Natural killer cell (primary cell): Measurements from ENCODE around the gene PITPNB. TPM values are rescaled to one million over a fixed set of nuclear protein-coding genes. Genes with fewer than 3 reads are reported as not detected.

Source experiments
- ATAC-seq, 3 donors: fragments of 150-1000 bp in 2 of 3; fragments of 200-7000 bp in 1 of 3; cut with Tn5 transposase; 1 replicate in 1 of 3; 2 replicates in 2 of 3; pipeline ENCODE4 v1.10.0; 2021; ENCODE audit warnings: mild to moderate bottlenecking in 2 of 3, moderate library complexity in 2 of 3
- DNase-seq, 2 donors: peaks; one replicate each; pipeline versions ENCODE4 v3.0.0 to v3.0.0-alpha.2; 2013 to 2021; ENCODE audit warnings: mixed read lengths in 1 of 2
- H3K27ac ChIP-seq: one replicate; pipeline ENCODE4 v1.5.1; 2013; ENCODE audit warnings: mild to moderate bottlenecking, low read length
- H3K27me3 ChIP-seq: one replicate; pipeline ENCODE4 v1.6.1; 2013; ENCODE audit warnings: low read length; ENCODE audit not compliant: control insufficient read depth, insufficient read depth
- H3K36me3 ChIP-seq: one replicate; pipeline ENCODE4 v1.6.1; 2013; ENCODE audit warnings: low read length; ENCODE audit not compliant: control insufficient read depth, insufficient read depth
- H3K4me1 ChIP-seq: one replicate; pipeline ENCODE4 v1.6.1; 2013; ENCODE audit warnings: low read length; ENCODE audit not compliant: control insufficient read depth, insufficient read depth
- H3K4me3 ChIP-seq: one replicate; pipeline ENCODE4 v1.5.1; 2013; ENCODE audit warnings: low read length
- H3K9me3 ChIP-seq: one replicate; pipeline ENCODE4 v1.6.1; 2013; ENCODE audit warnings: low read length; ENCODE audit not compliant: control insufficient read depth, insufficient read depth
- H3K27ac Mint-ChIP-seq, 2 donors: one replicate each; pipeline ENCODE4 v1.8.0; 2022; ENCODE audit warnings: mild to moderate bottlenecking in 2 of 2, mixed read lengths in 2 of 2, moderate library complexity in 1 of 2
- H3K27me3 Mint-ChIP-seq, 2 donors: one replicate each; pipeline ENCODE4 v1.8.0; 2022; ENCODE audit warnings: low read depth in 2 of 2, mixed read lengths in 2 of 2
- H3K36me3 Mint-ChIP-seq: one replicate; pipeline ENCODE4 v1.8.0; 2022; ENCODE audit warnings: mixed read lengths
- H3K4me1 Mint-ChIP-seq, 2 donors: one replicate each; pipeline ENCODE4 v1.8.0; 2022; ENCODE audit warnings: mixed read lengths in 2 of 2
- H3K4me3 Mint-ChIP-seq: one replicate; pipeline ENCODE4 v1.8.0; 2022; ENCODE audit warnings: mild to moderate bottlenecking, moderate library complexity, mixed read lengths
- H3K9me3 Mint-ChIP-seq, 2 donors: one replicate each; pipeline ENCODE4 v1.8.0; 2022; ENCODE audit warnings: mixed read lengths in 2 of 2
- WGBS: methylation state at CpG from one replicate; pipeline ENCODE4 v1.1.7; 2013; ENCODE audit warnings: missing lambda C conversion rate; ENCODE audit not compliant: insufficient coverage; 5-methylcytosine and 5-hydroxymethylcytosine counted together
- intact Hi-C: fragments of 100-400 bp; cut with micrococcal nuclease; formaldehyde crosslinking; loops from one replicate; pipeline ENCODE4 v1.14.2; 2022
- total RNA-seq, 4 donors: library from RNA; stranded (reverse); fragments of 120-200 nt in 1 of 4; gene quantifications; one replicate each; pipeline versions ENCODE4 v1.2.3 to v1.2.4, GENCODE V29; 2013 to 2022
- TF ChIP-seq, protein P1 (sequence below): fragments of 200-600 bp; IDR thresholded peaks from one replicate; pipeline ENCODE4 v1.8.0; 2022; ENCODE audit warnings: antibody characterized with exemption

PITPNB gene
- total RNA-seq, 3 donors from 2014 or later (not counting 1 experiment from before 2014, with no cell fraction given) = 58.4 to 77.7 (median 65.1) TPM

DNA sequence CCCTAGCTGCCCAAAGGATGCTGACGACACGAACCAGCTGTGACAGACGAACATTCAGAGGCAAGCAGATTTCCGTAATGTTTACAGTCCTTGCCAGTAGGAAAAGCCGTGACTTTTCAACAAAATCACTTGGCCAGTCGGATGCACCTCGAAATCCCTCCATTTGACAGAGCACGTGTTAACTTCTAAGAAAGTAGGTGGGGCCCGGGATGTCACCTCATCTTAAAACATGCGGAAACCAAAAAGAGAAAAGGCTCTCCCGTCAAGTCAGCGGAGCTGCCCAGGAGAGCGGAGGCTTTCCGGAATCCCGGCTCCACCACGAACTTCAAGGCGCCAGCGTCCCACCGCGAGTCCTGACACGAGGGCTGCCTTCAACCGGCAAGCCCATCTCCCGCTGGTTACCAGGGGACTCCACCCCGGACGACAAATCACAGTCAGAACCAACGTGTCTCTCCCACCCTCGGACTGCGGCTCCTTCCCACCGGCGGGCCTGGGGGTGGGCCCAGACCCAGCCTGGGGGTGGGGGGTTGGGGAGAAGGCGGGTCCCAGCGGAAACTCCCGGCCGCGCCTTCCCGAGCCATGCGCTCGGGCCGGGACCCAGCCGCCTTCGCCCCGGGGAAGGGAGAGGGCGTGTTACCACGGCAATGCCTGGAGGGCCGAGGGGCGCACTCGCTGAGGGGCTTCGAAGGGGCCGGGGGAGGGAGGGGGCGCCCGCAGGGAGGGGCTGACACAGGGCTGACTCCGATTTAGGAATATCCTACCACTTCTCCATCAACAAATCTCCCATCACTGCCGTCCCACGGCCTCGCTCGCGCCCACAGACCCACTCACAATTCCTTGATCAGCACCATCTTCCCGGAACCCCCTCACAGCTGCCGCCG, 475 bp downstream of the PITPNB start:
- ATAC-seq = peak; percentile 12 to 18 (median 13)
- no peaks in the 10 kb centered on the region for H3K27me3 Mint-ChIP-seq
- TF ChIP-seq, protein P1, sequence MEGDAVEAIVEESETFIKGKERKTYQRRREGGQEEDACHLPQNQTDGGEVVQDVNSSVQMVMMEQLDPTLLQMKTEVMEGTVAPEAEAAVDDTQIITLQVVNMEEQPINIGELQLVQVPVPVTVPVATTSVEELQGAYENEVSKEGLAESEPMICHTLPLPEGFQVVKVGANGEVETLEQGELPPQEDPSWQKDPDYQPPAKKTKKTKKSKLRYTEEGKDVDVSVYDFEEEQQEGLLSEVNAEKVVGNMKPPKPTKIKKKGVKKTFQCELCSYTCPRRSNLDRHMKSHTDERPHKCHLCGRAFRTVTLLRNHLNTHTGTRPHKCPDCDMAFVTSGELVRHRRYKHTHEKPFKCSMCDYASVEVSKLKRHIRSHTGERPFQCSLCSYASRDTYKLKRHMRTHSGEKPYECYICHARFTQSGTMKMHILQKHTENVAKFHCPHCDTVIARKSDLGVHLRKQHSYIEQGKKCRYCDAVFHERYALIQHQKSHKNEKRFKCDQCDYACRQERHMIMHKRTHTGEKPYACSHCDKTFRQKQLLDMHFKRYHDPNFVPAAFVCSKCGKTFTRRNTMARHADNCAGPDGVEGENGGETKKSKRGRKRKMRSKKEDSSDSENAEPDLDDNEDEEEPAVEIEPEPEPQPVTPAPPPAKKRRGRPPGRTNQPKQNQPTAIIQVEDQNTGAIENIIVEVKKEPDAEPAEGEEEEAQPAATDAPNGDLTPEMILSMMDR = no peak
- no peaks in the 10 kb centered on the region for H3K9me3 Mint-ChIP-seq
- H3K4me1 ChIP-seq = peaks cover 19% of the 10 kb centered on the region
- H3K27ac ChIP-seq = peak overlapping the region; percentile 87
- H3K27me3 ChIP-seq = no peaks in the 10 kb centered on the region
- H3K27ac Mint-ChIP-seq = peak overlapping the region; percentile 96 to 99
- peak overlapping the region; percentile 96 for H3K4me3 Mint-ChIP-seq
- no peaks in the 10 kb centered on the region for H3K9me3 ChIP-seq
- no peaks in the 10 kb centered on the region for H3K36me3 ChIP-seq
- intact Hi-C loops = loop anchor here (10.0 kb wide), 1 partner anchor 1346 kb away; the partner anchor contains the start of genes EWSR1 and RHBDD3
- WGBS = under 1% methylated on average over 60 of the region's 60 CpGs
- H3K4me3 ChIP-seq = peak overlapping the region; percentile 83
- no peaks in the 10 kb centered on the region for H3K36me3 Mint-ChIP-seq
- DNase-seq = peak; percentile 42 to 67
- peaks cover 51 to 64% of the 10 kb centered on the region in 2 donors for H3K4me1 Mint-ChIP-seq

DNA sequence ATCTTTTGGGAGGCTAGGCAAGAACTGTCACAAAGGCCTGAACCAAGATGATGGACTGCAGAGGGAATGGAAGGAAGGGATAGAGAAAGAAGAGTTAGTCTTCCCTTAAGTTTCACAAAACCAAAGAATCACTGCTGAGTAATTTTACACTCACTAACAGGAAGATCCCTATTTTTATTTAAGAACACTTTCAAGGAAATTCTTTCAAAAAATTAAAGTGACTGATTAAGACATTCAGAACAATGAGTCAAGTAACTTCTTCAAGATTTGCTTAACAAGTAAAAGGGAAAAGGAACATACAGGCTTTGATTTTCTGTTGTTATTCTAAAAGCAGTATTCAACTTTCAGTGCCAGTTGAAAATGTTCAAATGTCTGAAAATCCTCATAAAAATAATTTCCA, 3.1 kb downstream of the PITPNB start:
- ATAC-seq (no peak), DNase-seq (no peak)
- no peak overlapping the region for H3K27ac ChIP-seq
- intact Hi-C loops = loop anchor here (10.0 kb wide), 1 partner anchor 1349 kb away; the partner anchor contains the start of genes EWSR1 and RHBDD3
- no peaks in the 10 kb centered on the region for H3K27me3 ChIP-seq
- peaks cover 19% of the 10 kb centered on the region for H3K4me1 ChIP-seq
- peaks cover 2% of the 10 kb centered on the region for H3K36me3 ChIP-seq
- Mint-ChIP-seq H3K27ac (peak overlapping the region in 1 of 2 donors; percentile 38), H3K36me3 (no peaks in the 10 kb centered on the region), H3K9me3 (no peaks in the 10 kb centered on the region), H3K4me3 (peak overlapping the region; percentile 10), H3K27me3 (no peaks in the 10 kb centered on the region), H3K4me1 (peaks cover 61 to 68% of the 10 kb centered on the region in 2 donors)
- TF ChIP-seq, protein P1 = no peak
- no peak overlapping the region for H3K4me3 ChIP-seq
- H3K9me3 ChIP-seq = no peaks in the 10 kb centered on the region

DNA sequence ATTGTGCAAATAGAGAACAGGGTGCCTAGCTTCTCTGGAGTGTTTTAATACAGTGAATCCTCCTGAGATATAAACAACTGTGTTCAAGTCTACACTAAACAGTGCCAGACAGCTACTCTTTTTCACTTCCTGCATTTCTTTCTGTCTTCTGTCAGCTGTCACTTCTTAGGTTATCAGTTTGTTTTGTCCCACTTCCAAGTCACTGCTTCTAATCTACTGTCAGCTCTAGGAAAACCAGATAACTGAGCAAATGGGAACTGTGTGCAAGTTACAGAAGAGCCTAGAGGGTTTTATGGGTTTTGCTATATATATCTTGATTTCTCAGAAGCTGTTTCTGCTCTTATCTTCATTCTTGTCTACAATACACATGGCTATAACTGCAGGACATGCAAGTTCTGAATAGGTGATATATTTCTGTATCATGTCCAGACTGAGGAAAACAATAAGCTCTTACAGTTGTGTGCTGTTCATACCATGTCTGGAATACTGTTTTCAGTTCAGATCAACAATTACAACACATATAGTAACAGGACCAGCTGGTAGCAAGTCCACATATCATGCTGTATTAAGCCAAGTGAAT, 5.8 kb downstream of the PITPNB start:
- H3K9me3 Mint-ChIP-seq = no peaks in the 10 kb centered on the region
- H3K27me3 ChIP-seq = no peaks in the 10 kb centered on the region
- H3K4me1 ChIP-seq = peaks cover 6% of the 10 kb centered on the region
- TF ChIP-seq, protein P1 = no peak
- H3K36me3 ChIP-seq = peaks cover 19% of the 10 kb centered on the region
- H3K36me3 Mint-ChIP-seq = no peaks in the 10 kb centered on the region
- no peaks in the 10 kb centered on the region for H3K9me3 ChIP-seq
- H3K4me3 ChIP-seq = no peak overlapping the region
- H3K27ac Mint-ChIP-seq = peak overlapping the region; percentile 9 to 50
- no peak overlapping the region for H3K4me3 Mint-ChIP-seq
- H3K4me1 Mint-ChIP-seq = peaks cover 45 to 49% of the 10 kb centered on the region in 2 donors
- intact Hi-C loops = loop anchor here (10.0 kb wide), 1 partner anchor 1352 kb away; the partner anchor contains the start of genes EWSR1 and RHBDD3
- DNase-seq (no peak), ATAC-seq (no peak)
- H3K27me3 Mint-ChIP-seq = no peaks in the 10 kb centered on the region
- no peak overlapping the region for H3K27ac ChIP-seq
